ENCODE results near the gene DGKA.

Gene DGKA

DNA sequence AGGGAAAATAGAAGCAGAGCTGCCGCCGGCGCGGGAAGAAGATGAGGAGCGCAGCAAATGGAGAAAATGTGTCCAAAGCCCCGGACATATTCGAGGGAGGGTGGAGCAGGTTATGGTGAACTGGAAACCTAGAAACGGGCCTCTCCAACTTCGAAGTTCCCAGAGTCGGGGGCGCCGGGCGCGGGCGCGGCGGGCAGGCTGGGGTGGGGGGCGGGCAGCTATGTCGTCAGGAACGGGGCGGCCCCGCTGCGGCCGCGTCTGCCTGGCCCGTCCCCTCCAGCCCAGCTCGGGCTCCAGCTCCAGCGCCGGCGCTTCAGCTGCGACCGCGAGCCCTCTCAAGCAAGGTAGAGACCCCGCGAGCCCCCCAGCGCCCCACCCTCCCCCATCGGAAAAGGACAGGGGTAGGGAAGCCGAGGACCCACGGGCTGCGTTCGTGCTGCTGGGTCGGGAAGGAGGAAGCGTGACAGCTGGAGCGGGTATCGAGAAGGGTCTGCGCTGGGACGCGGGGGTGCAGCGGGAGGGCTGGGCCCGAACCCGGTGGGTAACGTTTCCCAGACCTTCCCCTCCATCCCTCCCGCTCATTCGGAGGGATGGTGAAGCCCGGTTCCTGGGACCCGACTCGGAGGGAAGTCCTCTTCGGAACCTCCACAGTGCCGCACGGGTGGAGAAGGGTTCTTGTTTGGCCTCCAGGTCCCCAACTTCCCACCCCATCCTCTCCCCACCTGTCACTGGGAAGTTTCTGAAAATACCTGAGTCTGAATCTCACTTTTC lies 1.0 kb downstream of the DGKA start:
- no peak for ATAC-seq

DNA sequence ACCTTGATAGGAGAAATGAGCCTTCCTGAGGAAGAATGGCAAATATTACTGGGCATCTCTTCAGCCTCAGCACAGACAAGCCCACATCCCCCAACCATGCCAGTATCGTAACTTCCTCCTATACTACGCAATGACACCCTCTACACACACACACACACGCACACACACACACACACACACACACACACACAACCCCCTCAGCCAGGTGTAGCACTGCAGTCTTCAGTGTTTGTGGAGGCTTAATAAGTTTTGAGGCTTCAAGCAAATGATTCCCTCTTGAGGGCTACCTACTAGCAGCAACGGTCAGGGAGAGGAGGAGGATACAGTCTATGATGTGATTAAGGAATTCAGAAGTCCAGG lies 1.6 kb downstream of the DGKA start:
- peak in 1 of 2 donors; percentile 5 for ATAC-seq

DNA sequence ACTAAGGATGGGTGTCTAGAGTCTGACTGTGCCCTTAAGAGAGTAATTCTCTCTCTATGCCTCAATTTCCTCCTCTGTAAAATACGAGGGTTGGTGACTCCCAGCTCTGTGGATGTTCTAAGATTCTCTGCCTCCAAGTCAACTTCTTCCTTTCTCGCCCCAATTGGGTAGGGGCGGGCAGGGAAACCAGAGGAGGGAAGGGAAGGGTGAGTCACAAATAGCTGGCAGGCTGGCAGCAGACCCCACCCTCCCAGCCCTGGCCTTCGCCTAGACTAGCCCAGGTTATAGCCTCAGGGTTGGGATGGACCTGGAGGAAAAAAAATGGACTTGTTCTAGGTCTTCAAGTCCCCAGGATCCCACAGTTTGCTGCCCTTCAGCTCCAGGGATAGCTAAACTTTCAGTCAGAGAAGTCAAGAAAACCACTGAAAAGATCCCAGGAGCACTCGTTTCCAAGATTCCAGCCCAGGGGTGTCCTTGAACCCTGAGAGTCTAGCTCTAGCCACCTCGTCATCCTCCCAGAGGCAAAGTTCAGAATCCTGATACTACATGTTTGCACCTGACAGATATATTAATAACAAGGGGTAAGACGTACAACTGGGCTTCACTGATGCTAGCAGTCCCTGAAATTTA lies 2.3 kb downstream of the DGKA start:
- no peak for ATAC-seq

DNA sequence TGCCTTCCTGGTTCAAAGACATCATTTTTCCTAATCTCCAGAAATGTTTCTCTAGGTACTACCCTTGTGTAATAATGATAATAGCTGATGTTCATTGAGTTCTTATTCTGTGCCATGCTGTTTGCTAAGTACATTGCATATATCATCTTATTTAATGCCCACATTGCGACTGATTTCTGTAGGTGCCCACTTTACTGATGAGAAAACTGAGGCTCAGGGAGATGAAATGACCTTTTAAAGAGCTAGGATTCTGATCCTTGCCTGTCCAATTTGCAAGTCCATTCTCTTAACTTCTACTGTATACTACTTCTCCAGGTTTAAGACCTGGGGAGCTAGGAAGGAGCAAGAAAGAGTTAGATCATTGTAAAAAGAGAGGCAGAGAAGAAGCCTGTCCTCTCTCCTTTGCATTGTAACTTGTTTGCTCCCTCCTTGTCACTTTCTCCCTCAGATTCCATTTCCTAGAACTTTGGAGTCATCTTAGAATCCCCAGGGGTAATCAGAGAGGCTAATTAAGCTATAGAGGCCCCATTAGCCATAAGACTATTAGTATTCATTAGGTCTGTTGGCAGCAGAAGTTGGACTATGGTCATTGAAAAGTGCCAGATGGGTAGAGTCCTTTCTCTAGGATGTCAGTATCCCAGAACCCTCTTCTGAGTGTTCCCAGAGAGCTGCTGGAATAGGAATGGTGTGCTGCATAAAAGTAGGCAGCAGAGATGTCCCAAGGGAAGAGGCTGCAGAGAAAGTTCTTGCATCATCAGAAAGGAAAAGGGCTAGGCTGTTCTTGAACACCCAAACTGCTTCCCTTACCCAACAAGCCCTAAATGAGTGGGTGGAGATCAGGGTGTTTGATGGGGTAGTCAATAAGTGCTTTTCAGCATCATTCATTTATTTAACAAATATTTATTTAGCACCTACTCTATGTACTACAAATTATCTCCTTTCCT lies 3.1 kb downstream of the DGKA start:
- no peak for ATAC-seq

DNA sequence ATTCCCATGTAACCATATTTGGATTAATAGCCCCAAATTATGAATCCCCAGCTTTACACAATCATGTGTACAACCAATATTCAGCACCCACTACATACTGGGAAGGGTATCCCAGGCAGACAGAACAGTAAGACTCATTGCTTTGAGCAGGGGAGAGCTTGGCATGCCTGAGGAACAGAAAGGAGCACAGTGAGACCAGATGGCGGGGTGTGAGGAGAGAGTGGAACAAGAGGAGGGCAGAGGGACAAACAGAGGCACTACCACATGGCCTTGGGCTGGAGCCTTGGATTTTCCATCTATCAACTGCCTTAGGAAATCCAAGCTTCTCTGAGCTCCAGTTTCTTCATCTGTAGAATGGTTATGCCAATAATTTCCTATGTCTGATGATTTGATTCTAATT lies 3.8 kb downstream of the DGKA start:
- ATAC-seq = no peak

DNA sequence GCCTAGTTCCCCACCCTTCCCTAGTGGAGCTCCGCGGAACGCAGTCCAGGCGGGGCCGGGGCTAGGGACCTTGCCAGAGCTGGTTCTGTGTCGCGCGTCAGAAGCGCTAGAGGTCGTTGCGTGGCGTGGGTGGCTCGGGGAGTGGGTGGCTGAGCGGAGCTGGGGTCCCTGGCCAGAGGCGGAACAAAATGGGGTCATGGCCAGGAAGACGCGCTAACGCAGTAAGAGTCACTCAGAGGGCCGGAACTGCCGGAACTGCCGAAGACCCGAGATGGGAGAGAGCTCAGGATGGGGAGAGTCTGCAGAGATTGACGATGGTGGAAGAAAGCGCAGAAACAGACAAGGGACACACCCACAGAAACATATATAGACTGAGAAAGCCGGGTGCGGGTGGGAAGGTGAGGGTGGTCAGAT lies 4.8 kb downstream of the DGKA start:
- ATAC-seq = peak in 1 of 2 donors; percentile 12

DNA sequence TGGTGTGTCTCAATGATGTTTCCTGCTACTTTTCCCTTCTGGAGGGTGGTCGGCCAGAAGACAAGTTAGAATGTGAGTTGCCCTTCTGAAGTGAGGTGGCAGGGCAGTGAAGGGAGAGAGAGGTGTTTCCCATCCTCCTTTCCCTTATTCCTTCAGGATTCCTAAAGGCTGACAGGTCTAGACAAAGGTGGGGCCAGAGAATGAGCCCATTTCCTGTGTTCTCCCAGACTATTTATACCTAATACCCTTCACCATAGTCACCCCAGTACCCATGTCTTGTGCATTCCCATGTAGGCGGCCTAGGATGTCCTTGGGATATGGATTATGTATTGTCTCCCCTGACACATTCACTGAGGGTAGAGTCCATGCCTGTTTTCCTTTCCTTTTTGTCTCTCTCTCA lies 7.0 kb downstream of the DGKA start:
- no peak for ATAC-seq

DNA sequence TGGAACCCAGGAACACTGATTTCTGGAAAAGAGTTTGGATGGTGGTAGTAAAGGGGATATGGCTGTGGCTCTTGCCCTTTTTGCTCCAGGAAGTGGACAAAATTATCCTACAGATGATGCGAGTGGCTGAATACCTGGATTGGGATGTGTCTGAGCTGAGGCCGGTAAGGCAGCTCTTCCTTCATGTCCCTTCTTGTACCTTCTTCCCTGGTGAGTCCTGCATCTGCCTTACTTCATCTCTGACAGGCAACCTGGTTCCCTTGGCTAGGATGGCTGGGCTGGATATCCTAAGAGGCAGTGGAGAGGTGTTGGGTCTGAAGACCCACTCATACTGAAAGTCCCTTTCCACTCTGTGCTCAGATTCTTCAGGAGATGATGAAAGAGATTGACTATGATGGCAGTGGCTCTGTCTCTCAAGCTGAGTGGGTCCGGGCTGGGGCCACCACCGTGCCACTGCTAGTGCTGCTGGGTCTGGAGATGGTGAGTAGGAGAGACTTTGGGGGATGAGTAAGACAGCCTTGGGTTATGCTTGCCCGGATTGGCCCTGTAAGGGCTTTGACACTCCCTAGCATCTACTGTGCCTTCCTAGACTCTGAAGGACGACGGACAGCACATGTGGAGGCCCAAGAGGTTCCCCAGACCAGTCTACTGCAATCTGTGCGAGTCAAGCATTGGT lies 8.0 kb downstream of the DGKA start:
- ATAC-seq = peak; percentile 33 to 56

DNA sequence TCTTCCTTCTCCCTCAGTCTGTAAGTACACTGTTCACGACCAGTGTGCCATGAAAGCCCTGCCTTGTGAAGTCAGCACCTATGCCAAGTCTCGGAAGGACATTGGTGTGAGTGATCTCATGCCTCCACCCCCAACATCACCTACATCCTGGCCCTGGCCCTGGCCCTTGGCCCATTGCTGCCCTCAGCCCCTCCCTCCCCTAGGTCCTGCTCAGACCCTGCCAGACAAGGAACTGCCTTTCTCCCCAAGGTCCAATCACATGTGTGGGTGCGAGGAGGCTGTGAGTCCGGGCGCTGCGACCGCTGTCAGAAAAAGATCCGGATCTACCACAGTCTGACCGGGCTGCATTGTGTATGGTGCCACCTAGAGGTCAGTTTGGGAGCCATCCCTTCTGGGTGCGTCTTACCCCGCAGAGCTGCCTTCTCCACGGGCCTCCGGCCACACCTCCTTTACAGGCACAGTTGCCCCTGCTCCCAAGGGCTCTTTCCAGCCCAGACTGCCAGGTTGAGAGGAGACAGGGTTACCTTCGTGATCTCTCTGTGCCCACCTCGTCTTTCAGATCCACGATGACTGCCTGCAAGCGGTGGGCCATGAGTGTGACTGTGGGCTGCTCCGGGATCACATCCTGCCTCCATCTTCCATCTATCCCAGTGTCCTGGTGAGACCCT lies 9.2 kb downstream of the DGKA start:
- ATAC-seq = peak; percentile 90 to 91

DNA sequence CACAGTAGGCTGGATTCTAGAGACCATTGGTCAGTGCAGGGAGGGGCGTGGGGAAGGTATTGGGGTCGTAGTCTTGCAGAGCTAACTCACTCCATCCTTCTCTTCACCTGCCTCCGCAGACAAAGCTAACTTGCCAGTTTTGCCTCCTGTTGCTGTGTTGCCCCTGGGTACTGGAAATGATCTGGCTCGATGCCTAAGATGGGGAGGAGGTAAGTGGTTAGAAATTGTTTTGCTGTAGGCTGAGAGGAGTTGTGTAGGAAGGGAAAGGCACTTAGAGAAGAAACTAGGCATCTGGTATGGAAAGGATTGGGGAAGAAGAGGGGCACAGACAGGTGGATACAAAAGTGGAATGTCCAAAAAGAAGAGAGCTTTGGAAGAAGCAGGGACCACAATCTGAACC lies 11.1 kb downstream of the DGKA start:
- no peak for ATAC-seq

DNA sequence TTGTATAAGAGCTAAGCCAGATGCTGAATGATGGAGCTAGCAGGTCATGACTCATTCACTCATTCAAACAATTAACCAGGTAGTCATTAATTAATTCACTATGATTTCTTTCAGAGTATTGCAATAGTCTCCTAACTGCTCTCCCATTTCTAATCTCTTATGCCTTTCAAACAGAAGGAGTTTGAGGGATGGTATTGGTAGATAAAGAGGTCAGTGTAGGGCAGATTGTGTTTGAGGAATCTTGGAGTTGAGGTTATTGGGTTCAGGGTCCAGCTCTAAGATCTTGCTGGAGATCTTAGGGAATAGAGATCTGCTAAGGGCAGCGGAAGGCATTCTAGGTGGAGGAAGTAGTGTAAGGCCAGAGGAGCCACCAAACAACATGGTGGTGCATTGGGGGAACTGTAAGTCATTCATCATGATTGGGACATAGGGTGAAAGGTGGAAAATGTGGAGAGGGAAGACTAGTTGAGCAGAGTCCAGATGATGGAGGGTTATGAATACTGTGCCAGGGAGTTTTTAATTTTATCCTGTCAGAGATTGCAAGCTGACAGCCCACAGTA lies 11.7 kb downstream of the DGKA start:
- no peak for ATAC-seq

DNA sequence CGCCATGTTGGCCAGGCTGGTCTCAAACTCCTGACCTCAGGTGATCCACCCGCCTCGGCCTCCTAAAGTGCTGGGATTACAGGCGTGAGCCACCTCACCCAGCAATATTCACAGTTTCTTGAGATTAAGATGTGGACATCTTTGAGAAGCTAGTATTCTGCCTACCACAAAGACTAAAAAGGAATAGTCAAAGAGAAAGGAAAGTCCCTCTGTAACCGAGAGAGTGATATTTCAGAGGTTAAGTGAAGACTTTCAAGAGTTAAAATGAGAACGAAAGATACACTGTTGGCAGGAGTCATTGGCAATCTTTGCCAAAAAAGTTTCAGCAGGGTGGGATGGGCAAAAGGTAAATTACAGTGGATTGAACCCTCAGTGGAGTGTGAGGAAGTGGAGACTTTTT lies 15.6 kb downstream of the DGKA start:
- peak; percentile 41 to 72 for ATAC-seq

DNA sequence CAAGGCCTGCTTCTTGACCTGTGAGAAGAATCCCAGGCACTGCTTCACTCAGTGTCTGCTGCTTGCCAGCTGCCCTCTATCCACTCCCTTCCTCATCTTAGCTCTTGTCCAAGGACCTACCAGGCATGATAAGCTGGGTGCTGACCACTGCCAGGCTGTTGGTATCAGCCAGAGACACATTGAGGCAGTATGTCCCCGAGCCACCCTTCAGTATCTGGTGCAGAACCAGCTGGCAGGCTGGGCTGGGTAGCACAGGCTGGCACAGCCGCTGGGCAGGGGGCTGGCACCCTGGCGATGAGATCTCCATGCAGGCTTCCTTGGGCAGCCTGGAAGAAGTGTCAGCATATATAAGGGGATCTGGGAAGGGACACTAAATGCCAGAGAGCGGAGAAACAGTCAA lies 24.4 kb downstream of the DGKA start:
- ATAC-seq = no peak

DNA sequence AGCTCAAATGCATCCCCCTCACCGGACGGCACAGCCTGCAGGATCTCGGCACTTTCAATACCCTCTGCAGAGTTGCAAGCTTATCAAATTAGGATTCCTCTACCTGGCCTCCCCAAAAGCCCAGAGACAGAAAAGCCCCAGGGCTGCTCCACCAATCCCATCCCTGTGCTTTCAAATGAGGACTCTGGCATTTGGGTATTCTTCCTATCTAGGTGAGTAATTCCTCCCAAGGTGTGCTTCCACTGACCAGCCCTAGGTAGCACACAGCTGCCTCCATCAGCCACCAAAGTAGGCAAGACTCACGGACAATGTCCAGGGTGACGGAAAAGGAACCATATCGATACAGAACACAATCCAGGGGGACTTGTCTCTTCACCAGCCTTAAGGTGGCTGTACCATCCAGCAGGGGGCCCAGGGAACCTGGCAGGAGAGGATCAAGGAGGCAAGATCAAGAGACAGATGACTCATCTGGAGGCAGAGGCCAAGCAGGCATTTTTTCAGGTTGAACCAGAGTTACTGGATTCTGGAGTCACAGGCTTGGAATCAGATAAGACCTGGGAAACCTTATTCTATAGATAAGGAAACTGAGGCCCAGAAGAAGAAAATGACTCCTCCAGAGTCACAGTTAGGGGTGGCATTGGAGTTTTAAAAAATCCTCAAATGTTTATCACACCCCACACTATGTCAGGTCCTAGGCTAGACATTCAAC lies 25.0 kb downstream of the DGKA start:
- peak; percentile 76 to 82 for ATAC-seq

DNA sequence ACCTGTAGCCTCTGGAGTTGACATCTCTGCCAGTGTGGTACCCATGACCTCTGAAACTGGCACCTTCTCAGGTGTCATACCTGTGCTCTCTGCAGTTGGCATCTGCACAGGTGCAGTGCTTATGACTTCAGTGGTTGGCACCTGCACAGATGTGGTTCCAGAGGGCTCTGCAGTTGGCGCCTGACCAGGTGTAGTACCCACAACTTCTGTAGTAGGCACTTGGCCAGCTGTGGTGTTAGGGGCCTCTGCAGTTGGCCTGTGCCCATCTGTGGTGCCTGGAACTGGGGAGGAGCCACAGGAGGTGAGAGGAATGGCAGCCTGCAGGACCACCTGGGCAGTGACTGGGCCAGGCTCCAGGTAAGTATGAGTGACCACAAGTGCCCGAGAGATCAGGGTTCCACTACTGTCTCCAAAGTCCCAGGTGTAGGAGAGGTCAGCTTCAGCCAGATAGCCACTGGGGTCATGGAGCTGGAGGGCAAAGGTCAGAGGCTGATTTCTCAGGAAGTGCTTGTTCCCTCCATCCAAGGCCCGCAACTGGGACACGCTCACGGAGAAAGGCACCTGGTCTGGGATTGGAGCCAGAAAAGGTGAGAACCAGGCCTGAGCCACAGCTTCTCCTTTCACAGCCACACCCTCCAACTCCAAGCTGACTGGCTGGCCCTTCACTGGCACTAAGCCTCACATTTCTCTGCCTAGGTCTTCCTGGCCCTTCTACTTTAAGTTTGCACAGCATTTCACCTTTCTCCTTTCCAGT lies 26.3 kb downstream of the DGKA start:
- no peak for ATAC-seq

DNA sequence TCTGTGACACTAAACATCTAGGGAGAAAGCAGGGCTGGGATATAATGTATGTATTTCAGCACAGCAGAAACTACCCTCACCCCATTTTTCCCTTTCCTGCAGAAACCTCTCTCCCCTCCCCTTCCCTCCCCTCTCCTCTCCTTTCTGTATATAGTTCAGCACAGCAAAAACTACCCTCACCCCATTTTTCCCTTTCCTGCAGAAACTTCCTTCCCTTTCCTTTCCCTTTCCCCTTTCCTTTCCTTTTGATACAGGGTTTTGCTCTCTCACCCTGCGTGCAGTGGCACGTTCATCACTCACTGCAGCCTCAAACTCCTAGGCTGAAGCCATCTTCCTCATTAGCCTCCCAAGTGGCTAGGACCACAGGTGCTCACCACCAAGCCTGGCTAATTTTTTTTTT lies 32.8 kb downstream of the DGKA start:
- no peak for ATAC-seq

DNA sequence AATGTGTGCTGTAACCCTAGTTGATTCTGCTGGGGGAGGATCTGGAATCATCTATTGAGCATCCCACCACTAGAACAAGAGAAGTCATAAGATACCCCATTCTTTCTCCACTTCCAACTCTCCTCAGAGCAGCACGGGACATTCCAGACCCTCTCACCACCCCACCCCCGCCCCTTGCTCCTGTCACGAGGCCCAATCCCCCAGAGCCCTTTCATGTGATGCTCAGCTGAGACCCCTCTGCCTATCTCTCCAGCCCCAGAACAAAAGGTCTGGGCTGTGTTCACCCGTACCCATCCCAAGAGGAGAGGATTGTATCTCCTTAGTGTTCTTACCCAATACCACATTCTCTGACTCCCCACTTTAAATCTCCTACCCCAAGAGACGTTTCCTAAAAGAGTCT lies 34.3 kb downstream of the DGKA start:
- no peak for ATAC-seq

DNA sequence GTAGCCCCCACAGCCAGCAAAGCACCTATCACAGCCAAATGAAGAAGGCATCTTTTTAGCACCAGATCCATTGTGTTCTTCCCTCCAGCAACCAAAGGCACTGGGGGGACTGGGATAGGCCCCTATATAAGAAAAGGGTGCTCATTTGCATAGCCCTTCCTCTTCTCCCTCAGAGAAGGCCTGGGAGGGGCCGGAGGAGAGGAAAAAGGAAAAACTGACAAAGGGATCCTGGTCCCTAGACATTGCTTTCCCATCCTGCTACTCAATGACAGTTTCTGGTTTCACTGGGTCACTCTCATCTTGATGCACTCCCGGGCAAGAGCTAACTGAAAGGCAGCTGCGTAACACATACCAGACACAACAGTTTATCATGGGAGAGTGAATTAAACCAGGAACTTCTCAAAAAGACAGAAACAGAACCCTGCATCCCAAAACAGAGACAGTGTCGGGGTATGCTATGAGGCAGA lies 35.0 kb downstream of the DGKA start, which contains the start of gene PMEL:
TSS of gene PMEL (minus strand) at position 102 of the 467 bp plus-strand sequence. CDS start at position 71, 31 bp downstream.
- no peak for ATAC-seq

DNA sequence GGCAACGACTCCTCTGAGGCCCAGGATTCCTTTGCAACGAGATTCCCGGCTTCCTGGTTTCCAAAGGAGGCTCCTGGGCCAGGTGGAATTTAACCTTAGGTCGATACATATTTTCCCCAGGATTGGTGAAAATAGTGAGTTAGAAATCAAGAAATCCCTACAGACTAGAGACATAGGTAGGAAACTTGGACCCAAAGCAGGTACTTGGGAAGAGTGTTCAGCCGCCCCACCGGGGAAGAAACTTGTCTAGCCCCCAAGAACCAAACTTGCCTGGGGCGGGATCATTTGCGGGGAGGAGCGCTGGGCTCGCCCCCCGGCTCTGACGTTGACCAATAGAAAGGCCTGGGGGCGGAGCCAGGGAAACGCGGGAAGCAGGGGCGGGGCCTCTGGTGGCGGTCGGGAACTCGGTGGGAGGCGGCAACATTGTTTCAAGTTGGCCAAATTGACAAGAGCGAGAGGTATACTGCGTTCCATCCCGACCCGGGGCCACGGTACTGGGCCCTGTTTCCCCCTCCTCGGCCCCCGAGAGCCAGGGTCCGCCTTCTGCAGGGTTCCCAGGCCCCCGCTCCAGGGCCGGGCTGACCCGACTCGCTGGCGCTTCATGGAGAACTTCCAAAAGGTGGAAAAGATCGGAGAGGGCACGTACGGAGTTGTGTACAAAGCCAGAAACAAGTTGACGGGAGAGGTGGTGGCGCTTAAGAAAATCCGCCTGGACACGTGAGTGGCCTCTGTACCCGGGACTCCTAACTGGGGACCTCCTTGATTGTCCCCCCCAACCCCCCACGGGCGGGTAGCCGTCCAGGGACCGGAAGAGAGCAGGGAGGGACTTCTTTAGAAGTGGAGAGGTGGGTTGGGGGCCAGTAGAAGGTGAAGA lies 35.7 kb downstream of the DGKA start, which contains the start of gene CDK2:
TSS of gene CDK2 (plus strand) at position 423 of the 874 bp plus-strand sequence. CDS start at position 602, 179 bp downstream.
- peak; percentile 95 to 96 for ATAC-seq

Data from activated CD4-positive, CD25-positive, alpha-beta regulatory T cell treated with anti-CD3 and anti-CD28 coated beads, Interleukin-2, amount 50 U/mL, for 24 hours (primary cell).